ENCODE measurements around the gene MAEL.

MAEL gene

GRCh38 chr1:167059045-167059808 lies 70.1 kb downstream of the MAEL start:
- peak; percentile 52 for DNase-seq

GRCh38 chr1:167059809-167060107 lies 70.7 kb downstream of the MAEL start:
- DNase-seq = no peak

- no peak for DNase-seq
These were observed 71.3 kb downstream of the MAEL start for GRCh38 chr1:167060141-167061072.

GRCh38 chr1:167061073-167061464 lies 72.0 kb downstream of the MAEL start:
- DNase-seq = no peak

GRCh38 chr1:167064621-167065020 lies 75.5 kb downstream of the MAEL start:
- DNase-seq = no peak

GRCh38 chr1:167065471-167065870 lies 76.4 kb downstream of the MAEL start:
- DNase-seq = no peak

- peak; percentile 37 for DNase-seq
These were observed 77.4 kb downstream of the MAEL start for GRCh38 chr1:167066333-167067122.

GRCh38 chr1:167067904-167068303 lies 78.8 kb downstream of the MAEL start:
- no peak for DNase-seq

GRCh38 chr1:167068761-167069160 lies 79.7 kb downstream of the MAEL start:
- DNase-seq = no peak

- no peak for DNase-seq
These were observed 82.2 kb downstream of the MAEL start for GRCh38 chr1:167071286-167071685.
